Thoracic aorta (tissue), 2 donors: ENCODE results near the gene RBFOX2. TPM values are rescaled to one million over a fixed set of nuclear protein-coding genes. Genes with fewer than 3 reads are reported as not detected.

Source experiments
- ATAC-seq: fragments of 150-250 bp; one replicate; pipeline ENCODE4 v1.8.0; 2017; ENCODE audit warnings: low read depth; ENCODE audit not compliant: insufficient number of reproducible peaks, low FRiP score
- DNase-seq: peaks from one replicate; pipeline ENCODE4 v3.0.0-alpha.2; 2020; ENCODE audit warnings: low spot score
- H3K27ac ChIP-seq, 2 donors: fragments of 200-600 bp; sonication (generic); 1 replicate in 1 of 2; 2 replicates in 1 of 2; pipeline ENCODE4 v1.5.1; 2016; ENCODE audit warnings: mild to moderate bottlenecking in 2 of 2, moderate library complexity in 2 of 2
- H3K27me3 ChIP-seq: fragments of 200-600 bp; sonication (generic); replicated peaks from 2 replicates; pipeline ENCODE4 v1.6.0; 2016; ENCODE audit warnings: mild to moderate bottlenecking; ENCODE audit not compliant: insufficient read depth
- H3K36me3 ChIP-seq: fragments of 200-600 bp; sonication (generic); one replicate; pipeline ENCODE4 v1.5.1; 2016
- H3K4me1 ChIP-seq, 2 donors: fragments of 200-600 bp; sonication (generic); 1 replicate in 1 of 2; 2 replicates in 1 of 2; pipeline versions ENCODE4 v1.5.1 to v1.6.0; 2016; ENCODE audit warnings: low read depth in 2 of 2, mild to moderate bottlenecking in 1 of 2; ENCODE audit not compliant: control insufficient read depth in 1 of 2
- H3K4me3 ChIP-seq: fragments of 200-600 bp; sonication (generic); 2 replicates; pipeline ENCODE4 v1.5.1; 2016; ENCODE audit warnings: mild to moderate bottlenecking
- H3K9me3 ChIP-seq: fragments of 200-600 bp; sonication (generic); 2 replicates; pipeline ENCODE4 v1.5.1; 2016
- total RNA-seq, 2 donors: library from RNA; depleted of rRNA; stranded (reverse); fragments of >200 nt; gene quantifications; one replicate each; pipeline versions ENCODE4 v1.1.0 to v1.2.3, GENCODE V29; 2016
- TF ChIP-seq, protein P1 (sequence below): fragments of 200-600 bp; sonication (generic); IDR thresholded peaks from one replicate; pipeline ENCODE4 v1.5.1; 2019; ENCODE audit warnings: antibody characterized with exemption

RBFOX2 gene
- total RNA-seq, 2 donors from 2014 or later, result 117 to 143 TPM

DNA sequence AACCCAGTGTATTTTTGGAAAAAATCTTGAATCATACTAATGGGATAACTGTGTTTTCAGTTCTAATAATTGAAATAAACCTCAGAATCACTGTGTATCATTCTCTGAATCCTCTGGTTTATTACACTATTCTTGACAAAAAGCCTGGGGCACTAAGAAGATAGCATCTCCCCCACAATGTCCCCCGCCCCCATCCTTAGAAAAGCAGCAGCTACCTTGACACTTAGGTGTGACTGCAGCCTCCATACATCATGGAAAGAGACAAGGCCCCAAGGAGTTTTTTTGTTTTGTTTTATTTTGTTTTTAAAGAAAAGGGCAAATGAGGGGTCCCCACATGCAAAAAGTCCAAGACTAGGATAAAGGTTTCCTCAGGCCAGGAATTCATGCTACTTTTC is 186.1 kb downstream of the RBFOX2 start:
- Histone ChIP-seq H3K4me3 (no peak overlapping the region), H3K27me3 (no peaks in the 10 kb centered on the region), H3K9me3 (no peaks in the 10 kb centered on the region), H3K27ac (no peak overlapping the region), H3K36me3 (no peaks in the 10 kb centered on the region), H3K4me1 (peaks cover 8 to 40% of the 10 kb centered on the region in 2 donors)
- DNase-seq (no peak), ATAC-seq (no peak)
- TF ChIP-seq, protein P1, sequence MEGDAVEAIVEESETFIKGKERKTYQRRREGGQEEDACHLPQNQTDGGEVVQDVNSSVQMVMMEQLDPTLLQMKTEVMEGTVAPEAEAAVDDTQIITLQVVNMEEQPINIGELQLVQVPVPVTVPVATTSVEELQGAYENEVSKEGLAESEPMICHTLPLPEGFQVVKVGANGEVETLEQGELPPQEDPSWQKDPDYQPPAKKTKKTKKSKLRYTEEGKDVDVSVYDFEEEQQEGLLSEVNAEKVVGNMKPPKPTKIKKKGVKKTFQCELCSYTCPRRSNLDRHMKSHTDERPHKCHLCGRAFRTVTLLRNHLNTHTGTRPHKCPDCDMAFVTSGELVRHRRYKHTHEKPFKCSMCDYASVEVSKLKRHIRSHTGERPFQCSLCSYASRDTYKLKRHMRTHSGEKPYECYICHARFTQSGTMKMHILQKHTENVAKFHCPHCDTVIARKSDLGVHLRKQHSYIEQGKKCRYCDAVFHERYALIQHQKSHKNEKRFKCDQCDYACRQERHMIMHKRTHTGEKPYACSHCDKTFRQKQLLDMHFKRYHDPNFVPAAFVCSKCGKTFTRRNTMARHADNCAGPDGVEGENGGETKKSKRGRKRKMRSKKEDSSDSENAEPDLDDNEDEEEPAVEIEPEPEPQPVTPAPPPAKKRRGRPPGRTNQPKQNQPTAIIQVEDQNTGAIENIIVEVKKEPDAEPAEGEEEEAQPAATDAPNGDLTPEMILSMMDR, result no peak

DNA sequence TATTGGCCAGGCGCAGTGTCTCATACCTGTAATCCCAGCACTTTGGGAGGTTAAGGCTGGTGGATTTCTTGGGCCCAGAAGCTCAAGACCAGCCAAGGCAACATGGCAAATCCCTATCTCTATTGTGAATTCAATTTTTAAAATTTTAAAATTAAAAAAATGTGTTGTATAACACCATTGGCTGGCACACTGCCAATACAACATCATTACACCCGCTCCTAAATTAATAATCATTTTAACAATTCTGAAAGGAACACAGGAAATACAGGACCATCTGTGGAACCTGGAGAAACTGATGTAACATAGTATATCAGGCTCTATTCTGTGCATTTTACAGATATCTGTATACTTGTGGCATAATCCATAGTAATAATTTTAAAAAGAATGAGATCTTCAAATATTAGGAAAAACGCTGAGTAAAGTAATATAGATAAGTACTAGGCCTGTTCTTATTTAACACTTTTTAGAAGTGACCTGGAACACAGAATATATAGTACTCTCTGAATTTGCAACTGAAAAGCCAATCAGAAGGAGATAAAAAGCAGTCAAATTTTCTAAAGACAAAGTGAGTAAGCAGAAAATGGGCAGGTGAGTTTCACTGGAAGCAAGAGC is 186.6 kb downstream of the RBFOX2 start:
- Histone ChIP-seq H3K36me3 (no peaks in the 10 kb centered on the region), H3K4me3 (no peak overlapping the region), H3K4me1 (peaks cover 10 to 41% of the 10 kb centered on the region in 2 donors), H3K27ac (no peak overlapping the region), H3K27me3 (no peaks in the 10 kb centered on the region), H3K9me3 (no peaks in the 10 kb centered on the region)
- ATAC-seq (no peak), DNase-seq (no peak)
- TF ChIP-seq, protein P1, result no peak

DNA sequence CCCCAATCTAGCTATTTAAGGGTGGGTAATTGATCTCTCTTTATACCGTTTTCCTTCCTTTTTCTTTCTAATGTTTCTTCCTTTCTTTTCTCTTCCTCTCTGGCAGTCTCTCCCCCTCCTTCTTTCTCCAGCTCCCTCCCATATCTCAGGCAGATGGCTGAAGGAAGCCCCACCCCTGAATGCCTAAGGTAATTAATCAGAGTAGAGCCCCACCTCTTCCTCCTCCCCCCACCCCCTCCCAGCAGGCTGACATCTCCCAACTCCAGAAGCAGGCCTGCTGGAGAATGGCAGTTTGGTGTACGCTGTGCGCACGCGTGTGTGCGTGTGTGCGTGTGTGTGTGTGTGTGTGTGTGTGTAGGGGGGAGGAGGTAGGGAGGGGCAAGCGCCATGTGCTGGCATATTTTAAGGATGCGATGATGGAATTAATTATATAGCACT is 188.3 kb downstream of the RBFOX2 start:
- Histone ChIP-seq H3K27ac (peak overlapping the region; percentile 55 to 78), H3K4me1 (peaks cover 22 to 45% of the 10 kb centered on the region in 2 donors)

GRCh38 chr22:35839841-35840301 is 188.8 kb downstream of the RBFOX2 start:
- TF ChIP-seq, protein P1, result no peak
- no peaks in the 10 kb centered on the region for H3K9me3 ChIP-seq
- H3K27me3 ChIP-seq, result no peaks in the 10 kb centered on the region
- DNase-seq (no peak), ATAC-seq (no peak)
- no peaks in the 10 kb centered on the region for H3K36me3 ChIP-seq
- H3K27ac ChIP-seq, result peak overlapping the region; percentile 55 to 78
- peaks cover 24 to 49% of the 10 kb centered on the region in 2 donors for H3K4me1 ChIP-seq
- H3K4me3 ChIP-seq, result peak overlapping the region; percentile 77

More for the DNA sequence above, 188.3 kb downstream of the RBFOX2 start:
- no peaks in the 10 kb centered on the region for H3K36me3 ChIP-seq
- TF ChIP-seq, protein P1, result no peak
- no peaks in the 10 kb centered on the region for H3K9me3 ChIP-seq
- peak; percentile 86 for ATAC-seq
- peak; percentile 76 for DNase-seq
- peak overlapping the region; percentile 77 for H3K4me3 ChIP-seq
- no peaks in the 10 kb centered on the region for H3K27me3 ChIP-seq

GRCh38 chr22:35838855-35839576 is 189.6 kb downstream of the RBFOX2 start:
- TF ChIP-seq, protein P1, result no peak
- Histone ChIP-seq H3K4me1 (peaks cover 25 to 58% of the 10 kb centered on the region in 2 donors), H3K27me3 (no peaks in the 10 kb centered on the region), H3K9me3 (no peaks in the 10 kb centered on the region), H3K4me3 (peak overlapping the region; percentile 77), H3K27ac (peak overlapping the region; percentile 55 to 78), H3K36me3 (no peaks in the 10 kb centered on the region)
- ATAC-seq (no peak), DNase-seq (no peak)
